ENCODE measurements around the gene PPP1R15B. TPM values are rescaled to one million over a fixed set of nuclear protein-coding genes. Genes with fewer than 3 reads are reported as not detected.

Gene PPP1R15B
- total RNA-seq, 1 donor from 2014 or later, result 41.0 TPM

DNA sequence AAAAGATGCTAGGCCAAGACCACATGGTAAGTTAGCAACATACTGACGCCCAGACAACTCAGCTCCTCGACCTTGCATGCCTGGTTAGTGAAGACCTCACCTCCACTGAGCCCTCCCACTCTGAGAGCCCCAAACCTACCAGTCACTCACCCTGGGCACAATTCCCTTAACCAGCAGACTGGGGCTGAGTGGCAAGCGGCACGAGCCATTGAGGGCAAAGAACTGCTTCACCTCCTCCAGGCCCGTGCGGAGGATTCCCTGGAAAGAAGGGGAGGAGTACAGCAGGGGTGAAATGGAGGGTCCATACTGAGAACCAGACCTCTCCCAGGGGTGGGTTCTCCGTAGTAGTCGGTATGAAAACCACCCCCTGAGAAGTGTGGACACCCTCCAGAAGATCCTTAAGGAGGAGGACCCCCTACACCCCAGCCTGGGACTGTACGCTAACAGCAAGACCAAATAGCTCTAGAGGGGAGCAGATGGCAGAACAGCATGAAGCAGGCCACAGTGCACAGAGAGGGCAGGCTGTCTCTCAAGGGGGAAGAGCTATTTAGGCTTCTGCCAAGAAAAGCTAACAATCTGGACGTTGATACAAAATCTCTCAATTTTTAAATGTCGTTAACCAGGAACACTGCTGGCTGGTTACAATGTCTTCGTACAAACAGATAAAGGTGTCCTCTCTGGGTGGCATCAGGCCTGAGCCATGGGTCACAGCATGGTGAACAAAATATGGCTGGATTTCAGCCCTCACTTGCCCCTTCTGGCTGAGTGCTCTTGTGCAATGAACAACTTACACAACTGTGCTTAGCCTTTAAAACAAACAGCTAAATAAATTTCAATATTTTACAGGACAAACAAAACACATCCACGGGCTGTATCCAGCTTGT lies 31.0 kb upstream of the PPP1R15B start:
- TF ChIP-seq CTCF (IDR thresholded peaks at IDR 0.05), result no peak
- peaks cover 15% of the 10 kb centered on the region for H3K4me1 Mint-ChIP-seq (ENCODE audit: low read depth)
- DNase-seq (ENCODE audit: low spot score), result no peak
- peaks cover 45% of the 10 kb centered on the region for H3K36me3 Mint-ChIP-seq (ENCODE audit: low read depth)
- no peak overlapping the region for H3K4me3 Mint-ChIP-seq (ENCODE audit: unreplicated experiment)
- H3K27ac Mint-ChIP-seq (ENCODE audit: unreplicated experiment), result no peak overlapping the region
- no peaks in the 10 kb centered on the region for H3K9me3 Mint-ChIP-seq (ENCODE audit: low read depth)
- H3K27me3 Mint-ChIP-seq (ENCODE audit: low read depth), result no peaks in the 10 kb centered on the region

GRCh38 chr1:204441558-204441957 lies 29.9 kb upstream of the PPP1R15B start:
- peaks cover 49% of the 10 kb centered on the region for H3K36me3 Mint-ChIP-seq (ENCODE audit: low read depth)
- TF ChIP-seq CTCF (IDR thresholded peaks at IDR 0.05), result no peak
- H3K4me3 Mint-ChIP-seq (ENCODE audit: unreplicated experiment), result no peak overlapping the region
- H3K27ac Mint-ChIP-seq (ENCODE audit: unreplicated experiment), result no peak overlapping the region
- no peaks in the 10 kb centered on the region for H3K27me3 Mint-ChIP-seq (ENCODE audit: low read depth)
- no peak for DNase-seq (ENCODE audit: low spot score)
- no peaks in the 10 kb centered on the region for H3K9me3 Mint-ChIP-seq (ENCODE audit: low read depth)
- H3K4me1 Mint-ChIP-seq (ENCODE audit: low read depth), result peaks cover 11% of the 10 kb centered on the region

DNA sequence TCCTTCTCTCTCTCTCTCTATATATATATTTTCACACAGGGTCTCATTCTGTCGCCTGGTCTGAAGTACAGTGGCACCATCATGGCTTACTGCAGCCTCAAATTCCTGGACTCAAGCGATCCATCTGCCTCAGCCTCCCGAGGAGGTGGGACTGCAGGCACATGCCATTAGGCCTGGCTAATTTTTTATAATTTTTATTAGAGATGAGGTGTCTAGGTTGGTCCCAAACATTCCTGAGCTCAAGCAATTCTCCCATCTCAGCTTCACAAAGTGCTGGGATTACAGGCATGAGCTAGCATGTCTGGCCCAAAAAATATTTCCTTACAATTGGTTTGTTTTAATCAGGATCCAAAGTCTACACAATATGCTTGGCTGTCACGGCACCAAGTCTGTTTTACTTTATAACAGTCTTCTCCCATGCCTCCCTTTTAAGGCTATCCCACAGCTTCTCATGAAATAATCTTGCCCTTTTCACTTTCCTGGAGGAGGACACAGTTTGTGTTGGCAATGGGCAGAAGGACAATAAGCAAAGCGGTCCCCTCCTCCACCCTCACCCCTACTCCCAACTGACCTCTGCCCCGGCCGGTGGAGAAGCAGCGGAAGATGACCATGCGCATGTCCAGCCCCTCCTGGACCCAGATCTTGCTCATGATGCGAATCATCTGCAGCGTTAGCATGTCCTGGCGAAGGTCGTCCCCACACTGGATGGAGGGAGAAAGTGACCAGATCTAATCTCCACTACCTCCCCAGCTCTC lies 28.2 kb upstream of the PPP1R15B start:
- H3K27ac Mint-ChIP-seq (ENCODE audit: unreplicated experiment), result peak overlapping the region; percentile 4
- H3K36me3 Mint-ChIP-seq (ENCODE audit: low read depth), result peaks cover 43% of the 10 kb centered on the region
- no peak overlapping the region for H3K4me3 Mint-ChIP-seq (ENCODE audit: unreplicated experiment)
- TF ChIP-seq CTCF (IDR thresholded peaks at IDR 0.05), result no peak
- H3K27me3 Mint-ChIP-seq (ENCODE audit: low read depth), result no peaks in the 10 kb centered on the region
- no peaks in the 10 kb centered on the region for H3K9me3 Mint-ChIP-seq (ENCODE audit: low read depth)
- DNase-seq (ENCODE audit: low spot score), result no peak
- peaks cover 9% of the 10 kb centered on the region for H3K4me1 Mint-ChIP-seq (ENCODE audit: low read depth)

- Mint-ChIP-seq H3K4me3 (ENCODE audit: unreplicated experiment) (no peak overlapping the region), H3K4me1 (ENCODE audit: low read depth) (peaks cover 9% of the 10 kb centered on the region), H3K27ac (ENCODE audit: unreplicated experiment) (peak overlapping the region; percentile 39)
Measured at GRCh38 chr1:204438628-204439027, 27.0 kb upstream of the PPP1R15B start.

More at GRCh38 chr1:204438628-204439027, 27.0 kb upstream of the PPP1R15B start:
- Mint-ChIP-seq H3K9me3 (ENCODE audit: low read depth) (no peaks in the 10 kb centered on the region), H3K36me3 (ENCODE audit: low read depth) (peaks cover 35% of the 10 kb centered on the region), H3K27me3 (ENCODE audit: low read depth) (no peaks in the 10 kb centered on the region)
- TF ChIP-seq CTCF (IDR thresholded peaks at IDR 0.05), result no peak
- DNase-seq (ENCODE audit: low spot score), result no peak
